ENCODE data around the gene GARIN6. TPM values are rescaled to one million over a fixed set of nuclear protein-coding genes. Genes with fewer than 3 reads are reported as not detected.
"Not testable (repeated sequence)": the region's sequence is repeated elsewhere in the genome, so short reads cannot be mapped to it uniquely, and the experiment has no call there.

Gene GARIN6
- total RNA-seq, 1 donor from 2014 or later = not detected

GRCh38 chr12:99611599-99611998, 36.0 kb upstream of the GARIN6 start:
- peaks cover 10% of the 10 kb centered on the region for H3K9me3 Mint-ChIP-seq
- no peak for DNase-seq (ENCODE audit: extremely low spot score, unreplicated experiment)
- peaks cover 7% of the 10 kb centered on the region for H3K27me3 Mint-ChIP-seq
- TF ChIP-seq, protein P1, sequence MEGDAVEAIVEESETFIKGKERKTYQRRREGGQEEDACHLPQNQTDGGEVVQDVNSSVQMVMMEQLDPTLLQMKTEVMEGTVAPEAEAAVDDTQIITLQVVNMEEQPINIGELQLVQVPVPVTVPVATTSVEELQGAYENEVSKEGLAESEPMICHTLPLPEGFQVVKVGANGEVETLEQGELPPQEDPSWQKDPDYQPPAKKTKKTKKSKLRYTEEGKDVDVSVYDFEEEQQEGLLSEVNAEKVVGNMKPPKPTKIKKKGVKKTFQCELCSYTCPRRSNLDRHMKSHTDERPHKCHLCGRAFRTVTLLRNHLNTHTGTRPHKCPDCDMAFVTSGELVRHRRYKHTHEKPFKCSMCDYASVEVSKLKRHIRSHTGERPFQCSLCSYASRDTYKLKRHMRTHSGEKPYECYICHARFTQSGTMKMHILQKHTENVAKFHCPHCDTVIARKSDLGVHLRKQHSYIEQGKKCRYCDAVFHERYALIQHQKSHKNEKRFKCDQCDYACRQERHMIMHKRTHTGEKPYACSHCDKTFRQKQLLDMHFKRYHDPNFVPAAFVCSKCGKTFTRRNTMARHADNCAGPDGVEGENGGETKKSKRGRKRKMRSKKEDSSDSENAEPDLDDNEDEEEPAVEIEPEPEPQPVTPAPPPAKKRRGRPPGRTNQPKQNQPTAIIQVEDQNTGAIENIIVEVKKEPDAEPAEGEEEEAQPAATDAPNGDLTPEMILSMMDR (conservative IDR thresholded peaks at IDR 0.05) = no peak
- no peak overlapping the region for H3K4me3 Mint-ChIP-seq
- no peak overlapping the region for H3K27ac Mint-ChIP-seq
- no peaks in the 10 kb centered on the region for H3K36me3 Mint-ChIP-seq
- no peaks in the 10 kb centered on the region for H3K4me1 Mint-ChIP-seq (ENCODE audit: unreplicated experiment)

- peaks cover 4% of the 10 kb centered on the region for H3K27me3 Mint-ChIP-seq
- H3K4me3 Mint-ChIP-seq = no peak overlapping the region
- H3K36me3 Mint-ChIP-seq = peaks cover 3% of the 10 kb centered on the region
- TF ChIP-seq, protein P1 (conservative IDR thresholded peaks at IDR 0.05) = no peak
- no peak overlapping the region for H3K27ac Mint-ChIP-seq
- H3K9me3 Mint-ChIP-seq = peaks cover 10% of the 10 kb centered on the region
- no peaks in the 10 kb centered on the region for H3K4me1 Mint-ChIP-seq (ENCODE audit: unreplicated experiment)
- no peak for DNase-seq (ENCODE audit: extremely low spot score, unreplicated experiment)
Observed at GRCh38 chr12:99618657-99619056, 28.9 kb upstream of the GARIN6 start.

GRCh38 chr12:99619389-99620158, 28.0 kb upstream of the GARIN6 start:
- H3K36me3 Mint-ChIP-seq = peaks cover 3% of the 10 kb centered on the region
- no peak overlapping the region for H3K27ac Mint-ChIP-seq
- TF ChIP-seq, protein P1 (conservative IDR thresholded peaks at IDR 0.05) = peak; percentile 70
- DNase-seq (ENCODE audit: extremely low spot score, unreplicated experiment) = no peak
- no peak overlapping the region for H3K4me3 Mint-ChIP-seq
- H3K9me3 Mint-ChIP-seq = peaks cover 10% of the 10 kb centered on the region
- no peaks in the 10 kb centered on the region for H3K4me1 Mint-ChIP-seq (ENCODE audit: unreplicated experiment)
- peaks cover 4% of the 10 kb centered on the region for H3K27me3 Mint-ChIP-seq

- no peak for DNase-seq (ENCODE audit: extremely low spot score, unreplicated experiment)
- Mint-ChIP-seq H3K27ac (no peak overlapping the region), H3K36me3 (peaks cover 3% of the 10 kb centered on the region), H3K9me3 (peaks cover 10% of the 10 kb centered on the region), H3K4me3 (no peak overlapping the region), H3K4me1 (ENCODE audit: unreplicated experiment) (no peaks in the 10 kb centered on the region), H3K27me3 (peaks cover 4% of the 10 kb centered on the region)
- TF ChIP-seq, protein P1 (conservative IDR thresholded peaks at IDR 0.05) = peak; percentile 16
Observed at GRCh38 chr12:99620159-99620479, 27.4 kb upstream of the GARIN6 start.

DNA sequence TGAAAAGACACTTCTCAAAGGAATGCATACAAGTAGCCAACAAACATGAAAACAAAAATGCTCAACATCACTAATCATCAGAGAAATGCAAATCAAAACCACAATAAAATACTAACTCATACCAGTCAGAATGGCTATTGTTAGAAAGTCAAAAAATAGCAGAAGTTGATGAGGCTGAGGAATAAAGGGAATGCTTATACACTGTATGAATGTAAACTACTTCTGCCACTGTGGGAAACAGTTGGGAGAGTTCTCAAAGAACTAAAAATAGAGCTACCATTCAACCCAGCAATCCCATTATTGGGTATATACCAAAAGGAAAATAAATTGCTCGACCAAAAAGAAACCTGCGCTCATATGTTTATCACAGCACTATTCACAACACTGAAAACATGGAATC, 23.0 kb upstream of the GARIN6 start:
- not testable (repeated sequence) for H3K27me3 Mint-ChIP-seq; H3K36me3 Mint-ChIP-seq; H3K27ac Mint-ChIP-seq; H3K4me3 Mint-ChIP-seq; H3K4me1 Mint-ChIP-seq (ENCODE audit: unreplicated experiment); H3K9me3 Mint-ChIP-seq; DNase-seq (ENCODE audit: extremely low spot score, unreplicated experiment)

- Mint-ChIP-seq H3K9me3 (no peaks in the 10 kb centered on the region), H3K27ac (no peak overlapping the region), H3K4me1 (ENCODE audit: unreplicated experiment) (no peaks in the 10 kb centered on the region), H3K36me3 (no peaks in the 10 kb centered on the region), H3K27me3 (no peaks in the 10 kb centered on the region), H3K4me3 (no peak overlapping the region)
- no peak for DNase-seq (ENCODE audit: extremely low spot score, unreplicated experiment)
- TF ChIP-seq, protein P1 (conservative IDR thresholded peaks at IDR 0.05) = no peak
Observed at GRCh38 chr12:99627459-99627858, 20.1 kb upstream of the GARIN6 start.

All from type B pancreatic cell (in vitro differentiated cells).